GM21529 (cell line): ENCODE data around the gene DYNLRB1.

ENCODE experiments used
- ATAC-seq: cut with Tn5 transposase; IDR thresholded peaks from one replicate; pipeline ENCODE4 v1.9.1; 2021; ENCODE audit not compliant: unreplicated experiment

The DYNLRB1 gene

GRCh38 chr20:34553366-34553867 is 37.2 kb downstream of the DYNLRB1 start:
- no peak for ATAC-seq

GRCh38 chr20:34557936-34558319 is 41.7 kb downstream of the DYNLRB1 start:
- ATAC-seq: no peak

GRCh38 chr20:34558320-34559218 is 42.3 kb downstream of the DYNLRB1 start, which contains the start of gene MAP1LC3A:
Gene MAP1LC3A, plus strand, starts transcription at chr20:34558718. Its CDS starts 151 bp downstream, at chr20:34558869.
- ATAC-seq: no peak

GRCh38 chr20:34559311-34560140 is 43.3 kb downstream of the DYNLRB1 start:
- no peak for ATAC-seq

- no peak for ATAC-seq
These were observed 43.9 kb downstream of the DYNLRB1 start for GRCh38 chr20:34560141-34560523.

- no peak for ATAC-seq
These were observed 44.4 kb downstream of the DYNLRB1 start for GRCh38 chr20:34560614-34561013.

- no peak for ATAC-seq
These were observed 45.4 kb downstream of the DYNLRB1 start for GRCh38 chr20:34561661-34562060.

- no peak for ATAC-seq
These were observed 46.4 kb downstream of the DYNLRB1 start for GRCh38 chr20:34562641-34563040.

GRCh38 chr20:34564833-34565232 is 48.6 kb downstream of the DYNLRB1 start:
- ATAC-seq: no peak

GRCh38 chr20:34566978-34567891 is 51.0 kb downstream of the DYNLRB1 start:
- no peak for ATAC-seq

- ATAC-seq: no peak
These were observed 52.0 kb downstream of the DYNLRB1 start for GRCh38 chr20:34567892-34568865.

GRCh38 chr20:34569598-34569997 is 53.4 kb downstream of the DYNLRB1 start:
- no peak for ATAC-seq

- ATAC-seq: no peak
These were observed 54.7 kb downstream of the DYNLRB1 start for GRCh38 chr20:34570859-34571306.

GRCh38 chr20:34571753-34572152 is 55.5 kb downstream of the DYNLRB1 start:
- ATAC-seq: no peak

GRCh38 chr20:34573541-34574300 is 57.5 kb downstream of the DYNLRB1 start:
- ATAC-seq: no peak

GRCh38 chr20:34574426-34574825 is 58.2 kb downstream of the DYNLRB1 start:
- no peak for ATAC-seq

GRCh38 chr20:34574861-34575260 is 58.6 kb downstream of the DYNLRB1 start:
- no peak for ATAC-seq

GRCh38 chr20:34575271-34575670 is 59.0 kb downstream of the DYNLRB1 start:
- no peak for ATAC-seq

GRCh38 chr20:34575756-34576155 is 59.5 kb downstream of the DYNLRB1 start:
- no peak for ATAC-seq
